ENCODE results near the gene SLC49A4.

Gene SLC49A4

DNA sequence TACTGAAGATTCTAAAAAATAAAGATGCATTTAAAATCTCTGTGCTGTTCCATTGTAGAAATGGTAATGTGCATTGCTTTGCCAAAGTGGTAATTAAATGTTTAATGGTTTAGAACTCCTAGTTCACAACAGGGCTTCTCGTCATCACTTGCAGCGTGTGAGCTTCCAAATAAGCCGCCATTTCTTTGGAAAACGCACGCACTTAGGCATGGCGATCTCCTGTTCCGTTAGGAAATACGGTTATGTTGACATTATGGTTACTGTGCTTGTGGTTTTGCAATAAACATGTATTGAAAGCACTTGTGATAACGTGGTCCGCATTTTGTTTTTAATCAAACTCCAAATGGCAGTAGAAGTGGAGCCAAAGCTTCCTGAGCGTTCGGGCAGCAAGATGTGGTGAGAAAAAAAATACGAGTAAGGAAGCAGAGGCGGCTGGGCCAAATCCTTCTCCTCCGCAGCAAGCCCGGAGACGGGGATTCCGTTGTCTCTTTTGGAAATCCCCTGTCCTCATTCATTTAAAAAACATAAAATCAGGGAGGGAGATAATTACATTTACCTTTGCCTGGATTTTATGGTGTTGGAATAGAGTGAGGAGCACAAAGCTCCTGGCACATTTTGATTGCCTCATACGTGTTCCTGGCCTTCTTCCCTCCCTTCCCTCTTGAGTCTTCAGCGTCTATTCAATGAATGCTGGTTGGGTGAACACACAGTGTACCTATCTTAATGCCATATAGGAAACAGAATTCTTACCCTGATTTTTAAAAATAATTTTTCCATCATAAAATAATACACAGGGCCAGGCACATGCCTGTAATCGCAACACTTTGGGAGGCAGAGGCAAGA lies 97.5 kb downstream of the SLC49A4 start:
- no peaks in the 10 kb centered on the region for H3K79me2 ChIP-seq (ENCODE audit: insufficient read depth, low read length)
- no peak overlapping the region for H3K27ac ChIP-seq (ENCODE audit: low read depth, low read length, poor library complexity, severe bottlenecking)
- no peaks in the 10 kb centered on the region for H3K36me3 ChIP-seq (ENCODE audit: insufficient read depth, low read length)
- H3K4me3 ChIP-seq (ENCODE audit: low read depth, low read length, poor library complexity, severe bottlenecking): no peak overlapping the region
- no peaks in the 10 kb centered on the region for H3F3A ChIP-seq (ENCODE audit: insufficient read depth, low read length)
- no peaks in the 10 kb centered on the region for H4K20me1 ChIP-seq (ENCODE audit: insufficient read depth, low read length)
- no peaks in the 10 kb centered on the region for H3K9me2 ChIP-seq (ENCODE audit: low read depth, low read length)
- TF ChIP-seq CTCF (IDR thresholded peaks at IDR 0.05; ENCODE audit: low read length) (no peak), EZH2 (IDR thresholded peaks at IDR 0.05; ENCODE audit: borderline replicate concordance, low read length) (no peak)
- H3K27me3 ChIP-seq (ENCODE audit: insufficient read depth, low read length): no peaks in the 10 kb centered on the region
- no peak overlapping the region for H3K9ac ChIP-seq (ENCODE audit: low read length)
- H3K4me2 ChIP-seq (ENCODE audit: low read length): no peak overlapping the region
- H3K4me1 ChIP-seq (ENCODE audit: insufficient read depth, low read length, severe bottlenecking): no peaks in the 10 kb centered on the region
- H2AFZ ChIP-seq (ENCODE audit: low read length): no peak overlapping the region
- no peaks in the 10 kb centered on the region for H3K9me3 ChIP-seq (ENCODE audit: low read length)

- Histone ChIP-seq H3K4me3 (ENCODE audit: low read depth, low read length, poor library complexity, severe bottlenecking) (no peak overlapping the region), H3K4me1 (ENCODE audit: insufficient read depth, low read length, severe bottlenecking) (no peaks in the 10 kb centered on the region), H3K9me3 (ENCODE audit: low read length) (no peaks in the 10 kb centered on the region), H3F3A (ENCODE audit: insufficient read depth, low read length) (no peaks in the 10 kb centered on the region), H3K27me3 (ENCODE audit: insufficient read depth, low read length) (no peaks in the 10 kb centered on the region), H3K4me2 (ENCODE audit: low read length) (no peak overlapping the region), H4K20me1 (ENCODE audit: insufficient read depth, low read length) (no peaks in the 10 kb centered on the region), H3K9me2 (ENCODE audit: low read depth, low read length) (no peaks in the 10 kb centered on the region), H3K79me2 (ENCODE audit: insufficient read depth, low read length) (no peaks in the 10 kb centered on the region), H3K36me3 (ENCODE audit: insufficient read depth, low read length) (no peaks in the 10 kb centered on the region), H3K9ac (ENCODE audit: low read length) (no peak overlapping the region), H3K27ac (ENCODE audit: low read depth, low read length, poor library complexity, severe bottlenecking) (no peak overlapping the region), H2AFZ (ENCODE audit: low read length) (no peak overlapping the region)
- TF ChIP-seq EZH2 (IDR thresholded peaks at IDR 0.05; ENCODE audit: borderline replicate concordance, low read length) (no peak), CTCF (IDR thresholded peaks at IDR 0.05; ENCODE audit: low read length) (no peak)
These were observed 98.4 kb downstream of the SLC49A4 start for GRCh38 chr3:122893282-122893681.

DNA sequence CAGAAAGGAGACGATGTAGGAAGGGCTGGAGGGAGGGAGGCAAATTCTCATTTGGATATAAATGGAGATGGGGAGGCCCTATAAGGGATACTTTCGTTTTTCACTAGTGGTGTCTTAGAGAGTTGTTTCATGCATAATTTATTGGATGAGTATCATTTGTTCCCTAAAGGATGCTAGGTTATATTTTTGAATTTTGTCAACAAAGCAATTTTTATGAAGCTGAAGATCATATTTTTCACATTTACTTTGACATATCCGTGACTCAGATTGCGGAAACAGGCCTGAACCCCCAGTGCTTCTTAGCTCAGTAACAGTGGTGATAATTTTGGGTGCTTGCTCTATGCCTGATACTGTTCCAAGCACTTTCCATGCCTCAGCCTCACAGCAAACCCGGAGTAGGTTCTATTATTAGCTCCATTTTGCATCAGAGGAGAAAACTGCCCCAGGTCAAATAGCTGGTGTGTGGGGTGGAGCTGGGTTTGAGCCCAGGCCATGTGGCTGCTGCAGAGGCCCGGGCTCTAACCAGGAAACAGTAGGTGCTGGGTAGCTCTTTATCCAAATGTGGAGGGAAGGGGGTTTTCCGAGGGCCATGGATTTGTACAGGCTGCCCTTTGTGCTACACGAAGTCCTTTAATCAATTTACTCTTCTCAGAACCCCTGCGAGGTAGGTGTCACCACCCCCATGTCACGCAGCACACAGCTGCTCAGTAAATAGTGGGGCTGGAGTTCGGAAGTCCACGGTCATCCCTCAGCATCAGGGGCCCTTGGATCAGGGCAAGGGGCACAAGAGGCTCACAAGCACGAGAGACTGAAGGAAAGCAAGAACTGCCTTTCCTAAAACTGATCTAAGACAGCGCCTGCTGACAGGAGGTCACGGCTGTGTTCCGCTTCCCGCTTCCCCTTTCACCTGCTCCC lies 99.1 kb downstream of the SLC49A4 start:
- H4K20me1 ChIP-seq (ENCODE audit: insufficient read depth, low read length): no peaks in the 10 kb centered on the region
- H3K27me3 ChIP-seq (ENCODE audit: insufficient read depth, low read length): no peaks in the 10 kb centered on the region
- no peaks in the 10 kb centered on the region for H3F3A ChIP-seq (ENCODE audit: insufficient read depth, low read length)
- no peak for TF ChIP-seq EZH2 (IDR thresholded peaks at IDR 0.05; ENCODE audit: borderline replicate concordance, low read length)
- TF ChIP-seq CTCF (IDR thresholded peaks at IDR 0.05; ENCODE audit: low read length): no peak
- H3K4me1 ChIP-seq (ENCODE audit: insufficient read depth, low read length, severe bottlenecking): no peaks in the 10 kb centered on the region
- H3K9ac ChIP-seq (ENCODE audit: low read length): no peak overlapping the region
- no peaks in the 10 kb centered on the region for H3K36me3 ChIP-seq (ENCODE audit: insufficient read depth, low read length)
- H3K9me2 ChIP-seq (ENCODE audit: low read depth, low read length): no peaks in the 10 kb centered on the region
- H3K4me2 ChIP-seq (ENCODE audit: low read length): no peak overlapping the region
- no peak overlapping the region for H3K27ac ChIP-seq (ENCODE audit: low read depth, low read length, poor library complexity, severe bottlenecking)
- H3K4me3 ChIP-seq (ENCODE audit: low read depth, low read length, poor library complexity, severe bottlenecking): no peak overlapping the region
- H2AFZ ChIP-seq (ENCODE audit: low read length): no peak overlapping the region
- H3K79me2 ChIP-seq (ENCODE audit: insufficient read depth, low read length): no peaks in the 10 kb centered on the region
- H3K9me3 ChIP-seq (ENCODE audit: low read length): no peaks in the 10 kb centered on the region
